ENCODE measurements around the gene STAT6.

STAT6 gene

DNA sequence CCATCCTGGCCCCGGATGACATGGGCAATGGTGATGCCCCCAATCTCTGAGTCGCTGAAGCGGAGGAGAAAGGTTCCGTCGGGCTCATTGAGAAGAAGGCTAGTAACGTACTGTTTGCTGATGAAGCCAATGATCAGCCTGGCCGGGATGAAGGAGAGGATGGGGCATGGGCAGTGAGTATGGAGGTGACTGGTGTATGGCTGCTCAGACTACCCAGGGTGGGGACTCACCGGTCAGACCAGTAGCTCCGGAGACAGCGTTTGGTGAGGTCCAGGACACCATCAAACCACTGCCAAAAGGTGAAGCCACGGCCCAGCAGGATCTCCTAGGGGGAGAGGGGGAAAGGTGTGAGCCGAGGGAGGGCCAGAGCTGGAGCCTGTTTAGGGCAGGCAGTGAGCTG, 11.4 kb downstream of the STAT6 start:
- no peak for DNase-seq (ENCODE audit: extremely low read depth, low read depth)
- H3K4me3 ChIP-seq (replicated peaks; ENCODE audit: low read depth, low read length), result no peak overlapping the region

DNA sequence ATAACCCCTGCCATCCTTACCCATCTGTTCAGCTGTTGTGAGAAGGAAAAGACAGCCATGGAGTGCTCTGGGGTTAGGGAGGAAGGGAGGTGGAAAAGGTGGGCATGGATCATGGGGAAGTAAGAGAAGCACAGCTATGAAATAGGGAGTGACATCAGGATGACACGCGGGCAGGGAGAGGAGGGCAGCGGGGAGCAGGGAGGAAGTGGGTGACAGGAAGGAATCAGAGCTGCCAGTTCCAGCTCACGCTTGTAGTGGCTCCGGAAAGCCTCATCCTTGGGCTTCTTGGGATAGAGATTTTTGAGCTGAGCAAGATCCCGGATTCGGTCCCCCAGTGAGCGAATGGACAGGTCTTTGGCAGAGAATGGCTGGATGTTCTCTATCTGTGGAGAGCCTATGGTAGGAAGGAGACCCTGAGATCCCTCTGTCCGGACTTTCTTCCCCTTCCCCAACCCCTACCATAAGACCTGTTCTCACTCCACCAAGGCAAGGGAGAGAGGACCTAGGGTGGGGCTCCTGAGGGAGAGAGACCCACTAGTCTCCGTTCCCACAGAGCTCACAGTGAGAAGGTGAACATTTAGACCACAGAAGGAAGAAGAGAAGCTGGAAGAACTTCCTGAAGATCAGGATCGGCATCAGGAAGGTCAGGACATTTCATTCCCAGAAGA, 12.0 kb downstream of the STAT6 start:
- TF ChIP-seq, protein P1, sequence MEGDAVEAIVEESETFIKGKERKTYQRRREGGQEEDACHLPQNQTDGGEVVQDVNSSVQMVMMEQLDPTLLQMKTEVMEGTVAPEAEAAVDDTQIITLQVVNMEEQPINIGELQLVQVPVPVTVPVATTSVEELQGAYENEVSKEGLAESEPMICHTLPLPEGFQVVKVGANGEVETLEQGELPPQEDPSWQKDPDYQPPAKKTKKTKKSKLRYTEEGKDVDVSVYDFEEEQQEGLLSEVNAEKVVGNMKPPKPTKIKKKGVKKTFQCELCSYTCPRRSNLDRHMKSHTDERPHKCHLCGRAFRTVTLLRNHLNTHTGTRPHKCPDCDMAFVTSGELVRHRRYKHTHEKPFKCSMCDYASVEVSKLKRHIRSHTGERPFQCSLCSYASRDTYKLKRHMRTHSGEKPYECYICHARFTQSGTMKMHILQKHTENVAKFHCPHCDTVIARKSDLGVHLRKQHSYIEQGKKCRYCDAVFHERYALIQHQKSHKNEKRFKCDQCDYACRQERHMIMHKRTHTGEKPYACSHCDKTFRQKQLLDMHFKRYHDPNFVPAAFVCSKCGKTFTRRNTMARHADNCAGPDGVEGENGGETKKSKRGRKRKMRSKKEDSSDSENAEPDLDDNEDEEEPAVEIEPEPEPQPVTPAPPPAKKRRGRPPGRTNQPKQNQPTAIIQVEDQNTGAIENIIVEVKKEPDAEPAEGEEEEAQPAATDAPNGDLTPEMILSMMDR (IDR thresholded peaks at IDR 0.05; ENCODE audit: low read depth, low read length, missing control alignments), result no peak
- H3K4me3 ChIP-seq (replicated peaks; ENCODE audit: low read depth, low read length), result no peak overlapping the region
- no peak for DNase-seq (ENCODE audit: extremely low read depth, low read depth)

More for the DNA sequence above, 11.4 kb downstream of the STAT6 start:
- TF ChIP-seq, protein P1 (IDR thresholded peaks at IDR 0.05; ENCODE audit: low read depth, low read length, missing control alignments), result no peak

DNA sequence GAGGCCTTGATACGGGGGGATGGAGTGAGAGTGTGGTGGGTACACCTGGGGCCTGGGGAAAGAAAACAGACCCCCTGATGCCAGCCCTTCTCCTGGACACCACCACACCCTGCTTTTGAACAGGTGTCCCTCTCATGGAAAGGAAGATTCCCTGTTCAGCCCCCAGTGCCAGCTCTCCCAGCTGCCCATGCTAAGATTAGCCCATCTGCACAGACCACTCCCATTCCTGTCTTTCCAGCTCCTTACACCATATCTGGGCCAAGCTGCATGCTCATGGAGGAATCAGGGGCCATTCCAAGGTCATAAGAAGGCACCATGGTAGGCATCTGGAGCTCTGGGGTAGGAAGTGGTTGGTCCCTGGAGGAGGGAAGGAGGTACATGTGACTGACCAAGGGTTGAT, 12.6 kb downstream of the STAT6 start:
- DNase-seq (ENCODE audit: extremely low read depth, low read depth), result no peak
- TF ChIP-seq, protein P1 (IDR thresholded peaks at IDR 0.05; ENCODE audit: low read depth, low read length, missing control alignments), result no peak
- H3K4me3 ChIP-seq (replicated peaks; ENCODE audit: low read depth, low read length), result no peak overlapping the region

DNA sequence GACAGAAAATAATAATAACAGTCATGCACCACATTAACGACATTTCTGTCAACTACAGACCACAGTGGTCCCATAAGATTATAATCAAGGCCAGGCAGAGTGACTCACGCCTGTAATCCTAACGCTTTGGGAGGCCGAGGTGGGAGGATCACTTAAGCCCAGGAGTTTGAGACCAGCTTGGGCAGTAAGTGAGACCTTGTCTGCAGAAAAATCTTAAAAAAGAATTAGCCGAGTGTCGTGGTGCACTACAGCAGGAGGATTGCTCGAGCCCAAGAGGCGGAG, 13.7 kb downstream of the STAT6 start:
- DNase-seq (ENCODE audit: extremely low read depth, low read depth), result no peak
- TF ChIP-seq, protein P1 (IDR thresholded peaks at IDR 0.05; ENCODE audit: low read depth, low read length, missing control alignments), result no peak
- no peak overlapping the region for H3K4me3 ChIP-seq (replicated peaks; ENCODE audit: low read depth, low read length)

DNA sequence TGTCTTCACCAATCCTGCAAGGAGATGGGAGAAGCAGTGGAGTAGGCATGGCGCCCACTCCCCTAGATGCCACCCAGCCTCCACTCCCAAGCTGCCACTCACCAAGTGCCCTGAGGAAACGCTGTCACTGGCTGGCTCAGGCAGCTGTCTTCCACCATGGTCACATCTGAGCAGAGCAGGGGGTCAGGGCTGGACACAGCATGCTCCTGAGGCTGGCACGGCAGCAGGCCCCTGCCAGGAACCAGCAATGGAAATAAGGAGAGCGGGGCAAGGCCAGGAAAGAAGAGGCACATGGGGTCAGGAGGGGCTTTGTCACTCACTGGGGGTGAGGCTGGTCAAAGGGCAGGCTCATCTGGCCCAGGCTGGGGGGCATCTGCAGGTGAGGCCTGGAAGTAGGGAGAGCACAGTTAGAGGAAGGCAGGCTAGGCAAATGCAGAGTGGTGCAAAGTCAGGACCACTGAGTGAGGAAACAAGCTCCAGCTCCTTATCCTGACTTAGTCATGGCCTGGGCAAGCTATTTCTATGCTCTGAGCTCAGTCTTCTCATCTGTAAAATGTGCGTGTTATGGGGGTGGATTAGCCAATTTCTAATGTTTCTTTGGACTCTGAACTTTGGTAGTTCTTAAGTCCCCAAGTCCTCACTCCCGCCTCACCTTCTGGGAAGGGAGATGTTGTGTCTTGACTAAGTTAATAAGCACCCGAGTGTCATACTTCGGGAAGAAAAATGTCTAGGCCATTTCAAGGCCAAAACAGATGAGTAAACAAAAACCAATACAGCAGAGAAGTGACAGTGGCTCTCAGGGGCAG, 14.2 kb downstream of the STAT6 start:
- H3K4me3 ChIP-seq (replicated peaks; ENCODE audit: low read depth, low read length), result no peak overlapping the region
- TF ChIP-seq, protein P1 (IDR thresholded peaks at IDR 0.05; ENCODE audit: low read depth, low read length, missing control alignments), result no peak
- no peak for DNase-seq (ENCODE audit: extremely low read depth, low read depth)

DNA sequence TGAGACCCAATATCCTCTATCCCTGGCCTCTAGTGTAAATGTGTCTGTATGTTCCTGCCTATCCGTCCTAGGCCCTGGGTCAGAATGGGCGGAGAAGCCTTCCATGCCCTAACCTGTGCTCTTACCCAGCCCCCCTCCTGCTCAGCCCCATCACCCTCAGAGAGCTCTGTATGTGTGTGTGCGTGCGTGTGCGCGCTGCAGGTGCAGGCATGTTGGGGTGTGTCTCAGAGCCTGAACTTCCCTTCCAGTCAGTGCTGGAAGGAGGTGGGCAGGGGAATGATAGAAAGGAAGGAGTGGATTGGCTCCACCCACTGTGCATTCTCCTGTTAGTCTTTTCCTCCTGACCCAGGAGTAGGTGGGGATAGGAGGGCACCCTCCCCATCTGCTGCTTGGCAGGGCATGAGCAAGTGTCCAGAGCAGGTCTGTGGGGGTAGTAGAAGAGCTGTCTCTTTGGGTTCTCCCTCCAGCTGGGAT, 15.0 kb downstream of the STAT6 start:
- TF ChIP-seq, protein P1 (IDR thresholded peaks at IDR 0.05; ENCODE audit: low read depth, low read length, missing control alignments), result no peak
- DNase-seq (ENCODE audit: extremely low read depth, low read depth), result no peak

More for the DNA sequence above, 15.0 kb downstream of the STAT6 start:
- H3K4me3 ChIP-seq (replicated peaks; ENCODE audit: low read depth, low read length), result no peak overlapping the region
